Epithelial cell of proximal tubule (primary cell): Measurements from ENCODE around the gene FSD1. TPM values are rescaled to one million over a fixed set of nuclear protein-coding genes. Genes with fewer than 3 reads are reported as not detected.
"Not testable (repeated sequence)": the region's sequence is repeated elsewhere in the genome, so short reads cannot be mapped to it uniquely, and the experiment has no call there.

ENCODE experiments used
- DNase-seq: peaks from one replicate; pipeline ENCODE4 v3.0.0-alpha.2; 2011; ENCODE audit warnings: low read depth
- H3K4me3 ChIP-seq: 2 replicates; pipeline ENCODE4 v1.5.1; 2011; ENCODE audit warnings: low read depth, mild to moderate bottlenecking, low read length
- CTCF ChIP-seq: conservative IDR thresholded peaks from 2 replicates; pipeline ENCODE4 v1.5.1; 2012; ENCODE audit warnings: low read depth, mild to moderate bottlenecking, low read length
- total RNA-seq: library from RNA; depleted of rRNA; stranded (reverse); fragments of >200 nt; gene quantifications from 2 replicates; pipeline ENCODE4 v1.2.3, GENCODE V29; 2015

The FSD1 gene
- total RNA-seq, 1 donor from 2014 or later, result 17.5 TPM

GRCh38 chr19:4327252-4327876 is 23.0 kb downstream of the FSD1 start:
- peak overlapping the region; percentile 45 for H3K4me3 ChIP-seq
- TF ChIP-seq CTCF, result no peak
- DNase-seq, result no peak

GRCh38 chr19:4327877-4328242 is 23.5 kb downstream of the FSD1 start:
- TF ChIP-seq CTCF, result no peak
- peak overlapping the region; percentile 45 for H3K4me3 ChIP-seq
- no peak for DNase-seq

GRCh38 chr19:4328243-4328990 is 24.0 kb downstream of the FSD1 start:
- TF ChIP-seq CTCF, result no peak
- no peak for DNase-seq
- H3K4me3 ChIP-seq, result peak overlapping the region; percentile 58

- not testable (repeated sequence) for DNase-seq
- H3K4me3 ChIP-seq, result peak overlapping the region; percentile 58
Observed at GRCh38 chr19:4328991-4329681, 24.7 kb downstream of the FSD1 start.

GRCh38 chr19:4329858-4330257 is 25.5 kb downstream of the FSD1 start:
- no peak for DNase-seq
- H3K4me3 ChIP-seq, result no peak overlapping the region
- TF ChIP-seq CTCF, result no peak

- no peak overlapping the region for H3K4me3 ChIP-seq
- DNase-seq, result no peak
- no peak for TF ChIP-seq CTCF
Observed at GRCh38 chr19:4334929-4335570, 30.7 kb downstream of the FSD1 start.

GRCh38 chr19:4337906-4338440 is 33.6 kb downstream of the FSD1 start:
- TF ChIP-seq CTCF, result no peak
- DNase-seq, result no peak
- H3K4me3 ChIP-seq, result peak overlapping the region; percentile 70
